ENCODE data around the gene ANLN.

DNA sequence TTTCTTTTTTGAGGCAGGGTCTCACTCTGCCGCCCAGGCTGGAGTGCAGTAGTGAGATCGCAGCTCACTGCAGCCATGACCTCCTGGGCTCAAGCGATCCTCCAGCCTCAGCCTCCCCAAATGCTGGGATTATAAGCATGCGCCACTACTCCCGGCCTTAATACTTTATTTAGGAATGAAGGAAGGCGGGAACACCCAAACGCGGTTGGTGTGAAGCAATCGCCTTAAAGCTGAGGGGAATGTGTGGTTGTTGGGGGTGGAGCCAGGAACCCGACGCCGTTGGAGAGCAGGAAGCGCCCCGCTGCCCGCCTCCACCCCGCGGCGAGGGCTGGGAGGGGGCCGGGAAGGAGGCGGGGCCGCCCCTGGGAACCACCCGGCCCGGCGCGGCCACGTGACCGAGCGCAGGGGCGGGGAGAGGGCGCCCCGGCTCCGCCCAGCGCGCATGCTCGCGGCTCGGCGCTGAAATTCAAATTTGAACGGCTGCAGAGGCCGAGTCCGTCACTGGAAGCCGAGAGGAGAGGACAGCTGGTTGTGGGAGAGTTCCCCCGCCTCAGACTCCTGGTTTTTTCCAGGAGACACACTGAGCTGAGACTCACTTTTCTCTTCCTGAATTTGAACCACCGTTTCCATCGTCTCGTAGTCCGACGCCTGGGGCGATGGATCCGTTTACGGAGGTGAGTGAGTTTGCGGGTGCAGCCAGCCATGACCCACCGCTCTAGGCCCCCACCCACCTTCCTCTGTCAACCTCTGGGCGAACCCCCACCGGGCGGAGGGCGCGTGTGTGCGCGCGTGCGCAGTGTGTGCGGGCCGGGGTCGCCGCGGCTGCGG, at the start of gene ANLN:
- TF ChIP-seq POLR2A (IDR thresholded peaks at IDR 0.05): peak in 2 of 3 donors; percentile 45 to 53
- TF ChIP-seq, protein P1, sequence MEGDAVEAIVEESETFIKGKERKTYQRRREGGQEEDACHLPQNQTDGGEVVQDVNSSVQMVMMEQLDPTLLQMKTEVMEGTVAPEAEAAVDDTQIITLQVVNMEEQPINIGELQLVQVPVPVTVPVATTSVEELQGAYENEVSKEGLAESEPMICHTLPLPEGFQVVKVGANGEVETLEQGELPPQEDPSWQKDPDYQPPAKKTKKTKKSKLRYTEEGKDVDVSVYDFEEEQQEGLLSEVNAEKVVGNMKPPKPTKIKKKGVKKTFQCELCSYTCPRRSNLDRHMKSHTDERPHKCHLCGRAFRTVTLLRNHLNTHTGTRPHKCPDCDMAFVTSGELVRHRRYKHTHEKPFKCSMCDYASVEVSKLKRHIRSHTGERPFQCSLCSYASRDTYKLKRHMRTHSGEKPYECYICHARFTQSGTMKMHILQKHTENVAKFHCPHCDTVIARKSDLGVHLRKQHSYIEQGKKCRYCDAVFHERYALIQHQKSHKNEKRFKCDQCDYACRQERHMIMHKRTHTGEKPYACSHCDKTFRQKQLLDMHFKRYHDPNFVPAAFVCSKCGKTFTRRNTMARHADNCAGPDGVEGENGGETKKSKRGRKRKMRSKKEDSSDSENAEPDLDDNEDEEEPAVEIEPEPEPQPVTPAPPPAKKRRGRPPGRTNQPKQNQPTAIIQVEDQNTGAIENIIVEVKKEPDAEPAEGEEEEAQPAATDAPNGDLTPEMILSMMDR (IDR thresholded peaks at IDR 0.05): no peak

All from body of pancreas (tissue), 4 donors.